ENCODE data around the gene NPAS1. TPM values are rescaled to one million over a fixed set of nuclear protein-coding genes. Genes with fewer than 3 reads are reported as not detected.

The NPAS1 gene
- total and polyA plus RNA-seq, 4 donors = 0.69 to 5.2 (median 2.3) TPM

- H3K4me3 ChIP-seq (ENCODE audit: low read depth, low read length) = peak overlapping the region; percentile 1
- 10% methylated on average over 13 of the region's 19 CpGs for WGBS (ENCODE audit: insufficient coverage)
- H3K27ac ChIP-seq (ENCODE audit: low read depth, low read length) = peak overlapping the region; percentile 75
- peaks cover 37% of the 10 kb centered on the region for H3K4me1 ChIP-seq (ENCODE audit: control insufficient read depth, insufficient read depth, low read length)
- H3K9me3 ChIP-seq (ENCODE audit: control insufficient read depth, insufficient read depth, low read length) = no peaks in the 10 kb centered on the region
- H3K27me3 ChIP-seq (ENCODE audit: control insufficient read depth, insufficient read depth, low read length) = no peaks in the 10 kb centered on the region
- peak in 5 of 6 donors; percentile 72 to 97 (median 87) for DNase-seq (ENCODE audit: low read depth in 4 of 6, low spot score in 6 of 6)
- H3K36me3 ChIP-seq (ENCODE audit: control insufficient read depth, insufficient read depth, low read length) = peaks cover 68% of the 10 kb centered on the region
These were observed 28.5 kb upstream of the NPAS1 start for GRCh38 chr19:46990991-46991676.

GRCh38 chr19:46992699-46993535 lies 26.7 kb upstream of the NPAS1 start:
- Histone ChIP-seq H3K4me1 (ENCODE audit: control insufficient read depth, insufficient read depth, low read length) (peaks cover 44% of the 10 kb centered on the region), H3K9me3 (ENCODE audit: control insufficient read depth, insufficient read depth, low read length) (no peaks in the 10 kb centered on the region), H3K4me3 (ENCODE audit: low read depth, low read length) (no peak overlapping the region), H3K27ac (ENCODE audit: low read depth, low read length) (no peak overlapping the region), H3K36me3 (ENCODE audit: control insufficient read depth, insufficient read depth, low read length) (peaks cover 77% of the 10 kb centered on the region), H3K27me3 (ENCODE audit: control insufficient read depth, insufficient read depth, low read length) (no peaks in the 10 kb centered on the region)
- DNase-seq (ENCODE audit: low read depth in 4 of 6, low spot score in 6 of 6) = no peak
- WGBS (ENCODE audit: insufficient coverage) = 90% methylated on average over 24 of the region's 25 CpGs

GRCh38 chr19:46993622-46994021 lies 26.0 kb upstream of the NPAS1 start:
- H3K27ac ChIP-seq (ENCODE audit: low read depth, low read length) = no peak overlapping the region

GRCh38 chr19:46994141-46994686 lies 25.4 kb upstream of the NPAS1 start:
- Histone ChIP-seq H3K4me1 (ENCODE audit: control insufficient read depth, insufficient read depth, low read length) (peaks cover 57% of the 10 kb centered on the region), H3K27ac (ENCODE audit: low read depth, low read length) (no peak overlapping the region), H3K36me3 (ENCODE audit: control insufficient read depth, insufficient read depth, low read length) (peaks cover 78% of the 10 kb centered on the region), H3K27me3 (ENCODE audit: control insufficient read depth, insufficient read depth, low read length) (no peaks in the 10 kb centered on the region), H3K4me3 (ENCODE audit: low read depth, low read length) (no peak overlapping the region), H3K9me3 (ENCODE audit: control insufficient read depth, insufficient read depth, low read length) (no peaks in the 10 kb centered on the region)
- WGBS (ENCODE audit: insufficient coverage) = 95% methylated on average over 17 of the region's 17 CpGs
- no peak for DNase-seq (ENCODE audit: low read depth in 4 of 6, low spot score in 6 of 6)

More at GRCh38 chr19:46993622-46994021, 26.0 kb upstream of the NPAS1 start:
- no peaks in the 10 kb centered on the region for H3K27me3 ChIP-seq (ENCODE audit: control insufficient read depth, insufficient read depth, low read length)
- DNase-seq (ENCODE audit: low read depth in 4 of 6, low spot score in 6 of 6) = no peak
- peaks cover 51% of the 10 kb centered on the region for H3K4me1 ChIP-seq (ENCODE audit: control insufficient read depth, insufficient read depth, low read length)
- no peaks in the 10 kb centered on the region for H3K9me3 ChIP-seq (ENCODE audit: control insufficient read depth, insufficient read depth, low read length)
- 87% methylated on average over 5 of the region's 7 CpGs for WGBS (ENCODE audit: insufficient coverage)
- H3K36me3 ChIP-seq (ENCODE audit: control insufficient read depth, insufficient read depth, low read length) = peaks cover 77% of the 10 kb centered on the region
- no peak overlapping the region for H3K4me3 ChIP-seq (ENCODE audit: low read depth, low read length)

- Histone ChIP-seq H3K27me3 (ENCODE audit: control insufficient read depth, insufficient read depth, low read length) (no peaks in the 10 kb centered on the region), H3K36me3 (ENCODE audit: control insufficient read depth, insufficient read depth, low read length) (peaks cover 81% of the 10 kb centered on the region), H3K4me1 (ENCODE audit: control insufficient read depth, insufficient read depth, low read length) (peaks cover 60% of the 10 kb centered on the region), H3K4me3 (ENCODE audit: low read depth, low read length) (no peak overlapping the region), H3K9me3 (ENCODE audit: control insufficient read depth, insufficient read depth, low read length) (no peaks in the 10 kb centered on the region), H3K27ac (ENCODE audit: low read depth, low read length) (no peak overlapping the region)
- DNase-seq (ENCODE audit: low read depth in 4 of 6, low spot score in 6 of 6) = no peak
- WGBS (ENCODE audit: insufficient coverage) = 93% methylated on average over 7 of the region's 7 CpGs
These were observed 24.1 kb upstream of the NPAS1 start for GRCh38 chr19:46995492-46995891.

GRCh38 chr19:46998445-46999125 lies 21.1 kb upstream of the NPAS1 start:
- Histone ChIP-seq H3K9me3 (ENCODE audit: control insufficient read depth, insufficient read depth, low read length) (no peaks in the 10 kb centered on the region), H3K4me1 (ENCODE audit: control insufficient read depth, insufficient read depth, low read length) (peaks cover 60% of the 10 kb centered on the region), H3K27ac (ENCODE audit: low read depth, low read length) (peak overlapping the region; percentile 90), H3K27me3 (ENCODE audit: control insufficient read depth, insufficient read depth, low read length) (no peaks in the 10 kb centered on the region), H3K4me3 (ENCODE audit: low read depth, low read length) (no peak overlapping the region), H3K36me3 (ENCODE audit: control insufficient read depth, insufficient read depth, low read length) (peaks cover 88% of the 10 kb centered on the region)
- peak in 3 of 6 donors; percentile 51 to 74 (median 74) for DNase-seq (ENCODE audit: low read depth in 4 of 6, low spot score in 6 of 6)
- WGBS (ENCODE audit: insufficient coverage) = 55% methylated on average over 18 of the region's 22 CpGs

GRCh38 chr19:46999377-46999776 lies 20.3 kb upstream of the NPAS1 start:
- Histone ChIP-seq H3K9me3 (ENCODE audit: control insufficient read depth, insufficient read depth, low read length) (no peaks in the 10 kb centered on the region), H3K27ac (ENCODE audit: low read depth, low read length) (peak overlapping the region; percentile 90), H3K4me1 (ENCODE audit: control insufficient read depth, insufficient read depth, low read length) (peaks cover 62% of the 10 kb centered on the region), H3K4me3 (ENCODE audit: low read depth, low read length) (no peak overlapping the region), H3K36me3 (ENCODE audit: control insufficient read depth, insufficient read depth, low read length) (peaks cover 85% of the 10 kb centered on the region), H3K27me3 (ENCODE audit: control insufficient read depth, insufficient read depth, low read length) (no peaks in the 10 kb centered on the region)
- 85% methylated on average over 6 of the region's 7 CpGs for WGBS (ENCODE audit: insufficient coverage)
- DNase-seq (ENCODE audit: low read depth in 4 of 6, low spot score in 6 of 6) = no peak

- H3K27me3 ChIP-seq (ENCODE audit: control insufficient read depth, insufficient read depth, low read length) = no peaks in the 10 kb centered on the region
- peaks cover 80% of the 10 kb centered on the region for H3K36me3 ChIP-seq (ENCODE audit: control insufficient read depth, insufficient read depth, low read length)
- peaks cover 62% of the 10 kb centered on the region for H3K4me1 ChIP-seq (ENCODE audit: control insufficient read depth, insufficient read depth, low read length)
- no peak overlapping the region for H3K4me3 ChIP-seq (ENCODE audit: low read depth, low read length)
- peak overlapping the region; percentile 90 for H3K27ac ChIP-seq (ENCODE audit: low read depth, low read length)
- WGBS (ENCODE audit: insufficient coverage) = 92% methylated on average over 13 of the region's 14 CpGs
- DNase-seq (ENCODE audit: low read depth in 4 of 6, low spot score in 6 of 6) = no peak
- H3K9me3 ChIP-seq (ENCODE audit: control insufficient read depth, insufficient read depth, low read length) = no peaks in the 10 kb centered on the region
These were observed 19.8 kb upstream of the NPAS1 start for GRCh38 chr19:46999878-47000277.

- 96% methylated on average over 15 of the region's 18 CpGs for WGBS (ENCODE audit: insufficient coverage)
- peaks cover 65% of the 10 kb centered on the region for H3K4me1 ChIP-seq (ENCODE audit: control insufficient read depth, insufficient read depth, low read length)
- peaks cover 82% of the 10 kb centered on the region for H3K36me3 ChIP-seq (ENCODE audit: control insufficient read depth, insufficient read depth, low read length)
- DNase-seq (ENCODE audit: low read depth in 4 of 6, low spot score in 6 of 6) = no peak
- no peak overlapping the region for H3K27ac ChIP-seq (ENCODE audit: low read depth, low read length)
- no peaks in the 10 kb centered on the region for H3K9me3 ChIP-seq (ENCODE audit: control insufficient read depth, insufficient read depth, low read length)
- no peak overlapping the region for H3K4me3 ChIP-seq (ENCODE audit: low read depth, low read length)
- H3K27me3 ChIP-seq (ENCODE audit: control insufficient read depth, insufficient read depth, low read length) = no peaks in the 10 kb centered on the region
These were observed 19.3 kb upstream of the NPAS1 start for GRCh38 chr19:47000373-47000772.
